Sigmoid colon (tissue), 7 donors: ENCODE measurements around the gene CCDC83. TPM values are rescaled to one million over a fixed set of nuclear protein-coding genes. Genes with fewer than 3 reads are reported as not detected.

Experiments used
- DNase-seq: peaks from one replicate; pipeline ENCODE4 v3.0.0-alpha.2; 2019
- H3K27ac ChIP-seq, 4 donors: fragments of 200-600 bp; sonication (generic); one replicate each; pipeline ENCODE4 v1.5.1; 2016 to 2019; ENCODE audit warnings: mild to moderate bottlenecking in 1 of 4
- H3K27me3 ChIP-seq, 3 donors: fragments of 200-600 bp; sonication (generic); one replicate each; pipeline ENCODE4 v1.5.1; 2019; ENCODE audit warnings: mild to moderate bottlenecking in 1 of 3
- H3K36me3 ChIP-seq, 4 donors: fragments of 200-600 bp; sonication (generic); one replicate each; pipeline ENCODE4 v1.5.1; 2016 to 2019
- H3K4me1 ChIP-seq, 4 donors: fragments of 200-600 bp; sonication (generic); one replicate each; pipeline ENCODE4 v1.5.1; 2017 to 2019
- H3K4me3 ChIP-seq, 4 donors: fragments of 200-600 bp; sonication (generic); one replicate each; pipeline ENCODE4 v1.5.1; 2017 to 2019; ENCODE audit warnings: mild to moderate bottlenecking in 2 of 4, moderate library complexity in 1 of 4
- H3K9me3 ChIP-seq, 4 donors: fragments of 200-600 bp in 3 of 4; sonication (generic) in 3 of 4; one replicate each; pipeline versions ENCODE4 v1.5.1 to v1.6.1; 2013 to 2019
- EP300 ChIP-seq, 4 donors: sonication (generic); formaldehyde crosslinking; IDR thresholded peaks; one replicate each; pipeline ENCODE4 v1.6.1; 2017; ENCODE audit warnings: antibody characterized with exemption in 4 of 4
- POLR2A ChIP-seq, 2 donors: fragments of 450-650 bp; IDR thresholded peaks; one replicate each; pipeline ENCODE4 v1.6.1; 2016; ENCODE audit warnings: antibody characterized with exemption in 2 of 2, mild to moderate bottlenecking in 2 of 2, moderate library complexity in 2 of 2
- POLR2AphosphoS5 ChIP-seq, 4 donors: sonication (generic); formaldehyde crosslinking; IDR thresholded peaks; one replicate each; pipeline ENCODE4 v1.6.1; 2017; ENCODE audit warnings: antibody characterized with exemption in 4 of 4
- WGBS, 2 donors: extraction: QIAGEN DNeasy Blood & Tissue Kit; methylation state at CpG; one replicate each; pipeline ENCODE4 v1.1.7; 2013; 5-methylcytosine and 5-hydroxymethylcytosine counted together
- intact Hi-C: fragments of 100-400 bp; cut with DNase I; formaldehyde crosslinking; loops from one replicate; pipeline ENCODE4 v1.15.1; 2023
- polyA plus RNA-seq, 3 donors: library from polyadenylated mRNA; stranded (reverse); fragments of 200-250 nt; gene quantifications; one replicate each; pipeline ENCODE4 v1.2.3, GENCODE V29; 2013
- total RNA-seq, 4 donors: library from RNA; depleted of rRNA; stranded (reverse); fragments of >200 nt; gene quantifications; one replicate each; pipeline ENCODE4 v1.1.0, GENCODE V29; 2016
- TF ChIP-seq, protein P1 (sequence below), 4 experiments: fragments of 450-650 bp in 3 of 4; fragments of 200-600 bp in 1 of 4; IDR thresholded peaks; one replicate each; pipeline ENCODE4 v1.5.1; 2016 to 2019; ENCODE audit warnings: antibody characterized with exemption in 4 of 4, mild to moderate bottlenecking in 3 of 4, moderate library complexity in 2 of 4
- donor health status: healthy with polysubstance abuse.
- donor health status: Bipolar disorder and iron deficiency.
- donor health status: healthy.

The CCDC83 gene
- total and polyA plus RNA-seq, 7 donors, result not detected

DNA sequence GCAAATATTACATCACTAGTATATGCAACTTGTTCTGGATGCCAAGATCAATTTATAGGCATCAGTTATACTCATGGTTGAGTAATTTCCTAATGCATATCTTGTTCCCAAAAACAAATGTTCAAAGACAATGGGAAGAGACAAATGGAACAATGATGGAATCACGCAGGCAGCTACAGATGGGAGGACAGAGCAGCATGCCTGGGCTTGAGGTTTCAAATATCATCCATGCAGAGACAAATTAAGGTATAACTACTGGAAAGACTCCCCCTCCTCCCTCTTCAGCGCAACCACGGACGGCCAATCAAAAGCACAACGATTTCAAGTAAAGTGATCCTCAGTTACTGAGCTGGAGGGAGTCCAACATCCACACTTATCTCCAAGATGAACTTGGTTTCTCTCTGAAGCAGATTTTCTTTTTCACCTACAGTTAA is 106.8 kb downstream of the CCDC83 start:
- 83 to 86% methylated on average over 5 of the region's 5 CpGs for WGBS, 2 donors
- Histone ChIP-seq H3K4me1 (peaks cover 0 to 13% (median 6%) of the 10 kb centered on the region in 4 donors), H3K27me3 (no peaks in the 10 kb centered on the region), H3K27ac (no peak overlapping the region), H3K9me3 (no peaks in the 10 kb centered on the region), H3K36me3 (peaks cover 0 to 66% (median 11%) of the 10 kb centered on the region in 4 donors), H3K4me3 (no peak overlapping the region)
- intact Hi-C loops, result no loop called here
- TF ChIP-seq EP300 (IDR thresholded peaks at IDR 0.05) (no peak), POLR2AphosphoS5 (IDR thresholded peaks at IDR 0.05) (no peak), POLR2A (IDR thresholded peaks at IDR 0.05) (no peak)
- TF ChIP-seq, protein P1, sequence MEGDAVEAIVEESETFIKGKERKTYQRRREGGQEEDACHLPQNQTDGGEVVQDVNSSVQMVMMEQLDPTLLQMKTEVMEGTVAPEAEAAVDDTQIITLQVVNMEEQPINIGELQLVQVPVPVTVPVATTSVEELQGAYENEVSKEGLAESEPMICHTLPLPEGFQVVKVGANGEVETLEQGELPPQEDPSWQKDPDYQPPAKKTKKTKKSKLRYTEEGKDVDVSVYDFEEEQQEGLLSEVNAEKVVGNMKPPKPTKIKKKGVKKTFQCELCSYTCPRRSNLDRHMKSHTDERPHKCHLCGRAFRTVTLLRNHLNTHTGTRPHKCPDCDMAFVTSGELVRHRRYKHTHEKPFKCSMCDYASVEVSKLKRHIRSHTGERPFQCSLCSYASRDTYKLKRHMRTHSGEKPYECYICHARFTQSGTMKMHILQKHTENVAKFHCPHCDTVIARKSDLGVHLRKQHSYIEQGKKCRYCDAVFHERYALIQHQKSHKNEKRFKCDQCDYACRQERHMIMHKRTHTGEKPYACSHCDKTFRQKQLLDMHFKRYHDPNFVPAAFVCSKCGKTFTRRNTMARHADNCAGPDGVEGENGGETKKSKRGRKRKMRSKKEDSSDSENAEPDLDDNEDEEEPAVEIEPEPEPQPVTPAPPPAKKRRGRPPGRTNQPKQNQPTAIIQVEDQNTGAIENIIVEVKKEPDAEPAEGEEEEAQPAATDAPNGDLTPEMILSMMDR (IDR thresholded peaks at IDR 0.05), result no peak
- no peak for DNase-seq

DNA sequence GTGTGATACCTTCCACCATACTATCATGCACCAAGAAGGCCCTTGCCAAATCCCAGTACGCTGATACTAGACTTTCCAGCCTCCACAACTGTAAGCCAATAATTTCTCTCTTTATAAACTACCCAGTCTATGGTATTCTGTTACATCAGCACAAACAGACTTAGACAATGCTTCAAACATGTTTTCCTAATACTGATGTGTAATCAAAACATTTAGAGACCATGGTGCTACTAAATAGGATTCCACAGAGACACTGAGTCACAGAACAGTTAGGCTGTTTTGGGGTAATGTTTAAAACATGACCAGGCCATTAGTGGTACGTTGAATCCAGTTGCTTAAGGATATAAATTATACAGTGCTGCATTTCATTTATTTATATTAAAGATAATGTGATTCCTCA is 110.0 kb downstream of the CCDC83 start:
- DNase-seq, result no peak
- TF ChIP-seq POLR2AphosphoS5 (IDR thresholded peaks at IDR 0.05), result no peak
- TF ChIP-seq, protein P1 (IDR thresholded peaks at IDR 0.05), result no peak
- no peak for TF ChIP-seq POLR2A (IDR thresholded peaks at IDR 0.05)
- no peak for TF ChIP-seq EP300 (IDR thresholded peaks at IDR 0.05)
- Histone ChIP-seq H3K4me3 (no peak overlapping the region), H3K4me1 (peaks cover 0 to 34% (median 21%) of the 10 kb centered on the region in 4 donors), H3K9me3 (no peaks in the 10 kb centered on the region), H3K36me3 (peaks cover 0 to 52% (median 9%) of the 10 kb centered on the region in 4 donors), H3K27ac (no peak overlapping the region), H3K27me3 (no peaks in the 10 kb centered on the region)
- 81 to 92% methylated on average over 2 of the region's 2 CpGs for WGBS, 2 donors
- intact Hi-C loops, result no loop called here

DNA sequence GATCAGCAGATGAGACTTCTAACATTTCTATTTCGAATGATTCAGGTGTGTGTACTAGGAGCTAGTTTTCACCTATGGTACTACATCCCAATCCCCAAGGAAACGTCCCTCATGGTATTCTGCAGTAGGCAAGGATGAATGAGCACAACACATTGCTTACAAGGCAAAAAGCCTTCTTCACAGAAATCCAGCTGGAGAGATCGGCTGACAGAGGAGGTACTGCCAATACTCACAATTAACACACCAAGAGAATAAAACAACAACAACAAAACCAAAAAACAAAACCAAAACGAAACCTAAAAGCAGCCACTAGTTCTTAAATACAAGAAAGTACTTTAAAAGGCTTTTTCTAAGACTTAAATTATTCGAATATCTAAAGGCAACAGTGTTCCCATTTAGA is 112.3 kb downstream of the CCDC83 start:
- TF ChIP-seq EP300 (IDR thresholded peaks at IDR 0.05), result no peak
- Histone ChIP-seq H3K4me3 (no peak overlapping the region), H3K36me3 (peaks cover 0 to 57% (median 16%) of the 10 kb centered on the region in 4 donors), H3K27ac (no peak overlapping the region), H3K9me3 (no peaks in the 10 kb centered on the region), H3K27me3 (no peaks in the 10 kb centered on the region), H3K4me1 (peaks cover 0 to 27% (median 18%) of the 10 kb centered on the region in 4 donors)
- intact Hi-C loops, result no loop called here
- WGBS, 2 donors, result 85 to 89% methylated on average over 5 of the region's 5 CpGs
- DNase-seq, result no peak

Other genes with a start within 250 kb of the CCDC83 start
- 10 to 100 TPM in 3 of 4 donors, 1 to 10 TPM in 1; 8.2 to 25.8 (median 16.2) TPM for gene DLG2, start 228.0 kb upstream of the CCDC83 start, total RNA-seq
- gene DLG2, start 228.0 kb upstream of the CCDC83 start, polyA plus RNA-seq, result 1 to 10 TPM in 1 of 3 donors, under 1 TPM in 1, not detected in 1; 0.60 to 1.3 TPM
- 10 to 100 TPM; 39.3 to 87.5 (median 68.7) TPM for gene TMEM126B, start 226.8 kb upstream of the CCDC83 start, total RNA-seq
- 100 to 1,000 TPM in 1 of 3 donors, 10 to 100 TPM in 2; 55.7 to 108 (median 75.1) TPM for gene TMEM126B, start 226.8 kb upstream of the CCDC83 start, polyA plus RNA-seq
- gene TMEM126A, start 207.4 kb upstream of the CCDC83 start, total RNA-seq, result 10 to 100 TPM; 21.0 to 45.1 (median 38.1) TPM
- gene TMEM126A, start 207.4 kb upstream of the CCDC83 start, polyA plus RNA-seq, result 10 to 100 TPM; 31.8 to 46.2 (median 42.6) TPM
- gene CREBZF, start 190.3 kb upstream of the CCDC83 start, total RNA-seq, result 10 to 100 TPM; 50.3 to 75.6 (median 61.8) TPM
- 10 to 100 TPM in 2 of 3 donors, 1 to 10 TPM in 1; 9.9 to 27.5 (median 15.0) TPM for gene CREBZF, start 190.3 kb upstream of the CCDC83 start, polyA plus RNA-seq
- 1 to 10 TPM; 1.2 to 3.0 (median 2.0) TPM for gene CCDC89, start 169.2 kb upstream of the CCDC83 start, total RNA-seq
- gene CCDC89, start 169.2 kb upstream of the CCDC83 start, polyA plus RNA-seq, result under 1 TPM in 2 of 3 donors, not detected in 1; 0.46 to 0.90 TPM
- gene SYTL2, start 44.2 kb upstream of the CCDC83 start, total RNA-seq, result 10 to 100 TPM in 2 of 4 donors, 1 to 10 TPM in 2; 9.0 to 30.2 (median 11.9) TPM
- 100 to 1,000 TPM in 1 of 3 donors, 10 to 100 TPM in 2; 41.0 to 104 (median 96.6) TPM for gene SYTL2, start 44.2 kb upstream of the CCDC83 start, polyA plus RNA-seq
- 100 to 1,000 TPM; 213 to 250 (median 230) TPM for gene PICALM, start 213.7 kb downstream of the CCDC83 start, total RNA-seq
- 100 to 1,000 TPM in 1 of 3 donors, 10 to 100 TPM in 2; 55.3 to 100 (median 81.1) TPM for gene PICALM, start 213.7 kb downstream of the CCDC83 start, polyA plus RNA-seq